Karpas-422 (cell line): ENCODE results near the gene NRXN3. TPM values are rescaled to one million over a fixed set of nuclear protein-coding genes. Genes with fewer than 3 reads are reported as not detected.

Experiments used
- DNase-seq: peaks from one replicate; pipeline ENCODE4 v3.0.0-alpha.2; 2015
- H2AFZ ChIP-seq: fragments of 200-600 bp; sonication (generic); 2 replicates; pipeline ENCODE4 v1.6.1; 2014; ENCODE audit warnings: antibody characterized with exemption, low read length, mixed read lengths
- H3K27ac ChIP-seq: fragments of 200-600 bp; sonication (generic); 2 replicates; pipeline ENCODE4 v1.5.1; 2014; ENCODE audit warnings: mild to moderate bottlenecking, low read length, moderate library complexity
- H3K27me3 ChIP-seq: fragments of 200-600 bp; sonication (generic); 2 replicates; pipeline ENCODE4 v1.6.1; 2014; ENCODE audit warnings: low read length, mixed read lengths
- H3K36me3 ChIP-seq: fragments of 200-600 bp; sonication (generic); 2 replicates; pipeline ENCODE4 v1.6.1; 2014; ENCODE audit warnings: low read length, mixed read lengths; ENCODE audit not compliant: insufficient read depth
- H3K4me1 ChIP-seq: fragments of 200-600 bp; sonication (generic); 2 replicates; pipeline ENCODE4 v1.6.1; 2014; ENCODE audit warnings: mild to moderate bottlenecking, low read length, mixed read lengths
- H3K4me2 ChIP-seq: fragments of 200-600 bp; sonication (generic); 2 replicates; pipeline ENCODE4 v1.6.1; 2014; ENCODE audit warnings: low read length, low read depth, mild to moderate bottlenecking; ENCODE audit not compliant: poor library complexity, severe bottlenecking
- H3K4me3 ChIP-seq: fragments of 200-600 bp; sonication (generic); 2 replicates; pipeline ENCODE4 v1.5.1; 2014; ENCODE audit warnings: mild to moderate bottlenecking, antibody characterized with exemption, low read length, mixed read lengths
- H3K79me2 ChIP-seq: fragments of 200-600 bp; sonication (generic); 2 replicates; pipeline ENCODE4 v1.6.1; 2014; ENCODE audit warnings: mild to moderate bottlenecking, low read length, mixed read lengths
- H3K9ac ChIP-seq: fragments of 200-600 bp; sonication (generic); 2 replicates; pipeline ENCODE4 v1.6.0; 2014; ENCODE audit warnings: low read length
- H3K9me2 ChIP-seq: fragments of 200-600 bp; sonication (generic), shearing (Covaris generic); replicated peaks from 2 replicates; pipeline ENCODE4 v1.6.0; 2014; ENCODE audit warnings: mild to moderate bottlenecking, low read length, moderate library complexity; ENCODE audit not compliant: insufficient read depth
- H3K9me3 ChIP-seq: fragments of 300-700, 200-600 bp; sonication (generic); 2 replicates; pipeline ENCODE4 v1.6.1; 2014; ENCODE audit warnings: low read length, mixed read lengths
- H4K20me1 ChIP-seq: fragments of 200-600 bp; sonication (generic); 2 replicates; pipeline ENCODE4 v1.6.1; 2014; ENCODE audit warnings: mild to moderate bottlenecking, antibody characterized with exemption, low read length, low read depth; ENCODE audit not compliant: insufficient read depth
- total RNA-seq: library from RNA; depleted of rRNA; stranded (reverse); fragments of >200 nt; shearing (Covaris generic); gene quantifications from 2 replicates; pipeline ENCODE4 v1.2.3, GENCODE V29; 2014; ENCODE audit warnings: low replicate concordance

The NRXN3 gene
- total RNA-seq, 1 experiment from 2014 or later, result not detected

DNA sequence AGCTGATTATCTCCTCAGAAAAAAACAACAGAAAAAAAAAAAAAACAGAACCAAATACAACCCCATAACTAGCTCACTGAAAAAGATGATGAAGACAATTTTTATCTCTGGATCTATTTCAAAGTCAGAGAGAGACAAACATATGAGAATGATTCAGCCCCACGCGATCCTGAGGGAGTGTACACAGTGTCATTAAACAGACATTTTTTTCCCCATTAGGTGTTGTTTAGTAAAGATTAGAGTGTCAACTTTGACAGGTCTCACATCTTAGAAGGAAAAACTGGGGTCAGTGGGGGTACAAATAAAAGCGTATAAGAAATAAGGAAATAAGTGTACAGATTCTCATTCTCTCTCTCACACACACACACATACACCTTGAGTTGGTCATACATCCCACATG lies 635.4 kb downstream of the NRXN3 start:
- Histone ChIP-seq H3K4me1 (no peaks in the 10 kb centered on the region), H3K4me3 (no peak overlapping the region), H3K4me2 (no peak overlapping the region), H2AFZ (no peak overlapping the region), H3K9me3 (no peaks in the 10 kb centered on the region), H3K27ac (no peak overlapping the region), H3K27me3 (no peaks in the 10 kb centered on the region), H3K9ac (no peak overlapping the region), H4K20me1 (no peaks in the 10 kb centered on the region), H3K79me2 (no peaks in the 10 kb centered on the region), H3K9me2 (no peaks in the 10 kb centered on the region), H3K36me3 (no peaks in the 10 kb centered on the region)
- DNase-seq, result no peak

DNA sequence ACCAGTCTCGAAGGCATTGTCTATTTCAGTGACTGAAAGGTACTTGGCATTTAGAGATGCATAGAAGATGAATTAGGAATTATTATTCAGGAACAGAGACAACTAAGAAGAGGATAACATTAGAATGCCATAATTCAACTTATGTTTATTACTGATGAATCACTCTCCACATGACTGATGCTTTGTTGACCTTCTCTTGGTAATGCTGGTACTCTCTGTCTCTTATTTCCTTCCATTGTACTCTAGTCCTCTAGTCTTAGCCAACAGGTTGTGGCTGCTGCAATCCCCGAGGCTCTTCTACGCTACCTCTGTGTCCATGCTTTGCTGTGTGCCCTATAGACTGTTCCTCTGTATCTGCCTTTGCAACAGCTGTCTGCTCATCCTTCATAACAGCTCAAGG lies 652.9 kb downstream of the NRXN3 start:
- Histone ChIP-seq H3K36me3 (no peaks in the 10 kb centered on the region), H4K20me1 (no peaks in the 10 kb centered on the region), H3K4me1 (no peaks in the 10 kb centered on the region), H3K9me3 (no peaks in the 10 kb centered on the region), H3K4me3 (no peak overlapping the region), H3K27me3 (no peaks in the 10 kb centered on the region), H3K9me2 (no peaks in the 10 kb centered on the region), H3K4me2 (no peak overlapping the region), H3K27ac (no peak overlapping the region), H3K79me2 (no peaks in the 10 kb centered on the region), H3K9ac (no peak overlapping the region), H2AFZ (no peak overlapping the region)
- DNase-seq, result no peak

DNA sequence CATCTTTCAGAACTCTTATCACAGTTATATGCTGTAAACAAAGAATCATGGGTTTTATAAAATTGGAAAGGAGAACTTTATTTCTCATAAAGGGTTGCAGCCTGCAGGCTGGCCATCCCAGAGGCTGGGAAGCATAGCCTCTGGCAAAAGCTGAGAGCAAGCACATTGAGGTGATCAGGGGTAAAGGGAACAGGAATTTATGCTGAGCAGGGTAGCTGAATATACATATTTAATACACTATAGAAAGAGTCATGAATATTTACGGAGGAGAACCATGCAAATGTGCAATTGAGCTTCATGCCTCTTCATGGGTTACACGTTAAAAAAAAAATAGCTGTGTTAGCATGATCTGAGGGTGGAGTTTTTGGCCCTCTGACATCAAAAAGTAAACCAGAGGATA lies 653.3 kb downstream of the NRXN3 start:
- Histone ChIP-seq H3K9me2 (no peaks in the 10 kb centered on the region), H3K9me3 (no peaks in the 10 kb centered on the region), H3K36me3 (no peaks in the 10 kb centered on the region), H3K9ac (no peak overlapping the region), H3K4me1 (no peaks in the 10 kb centered on the region), H3K4me2 (no peak overlapping the region), H3K79me2 (no peaks in the 10 kb centered on the region), H3K27me3 (no peaks in the 10 kb centered on the region), H3K27ac (no peak overlapping the region), H4K20me1 (no peaks in the 10 kb centered on the region), H2AFZ (no peak overlapping the region), H3K4me3 (no peak overlapping the region)
- no peak for DNase-seq

DNA sequence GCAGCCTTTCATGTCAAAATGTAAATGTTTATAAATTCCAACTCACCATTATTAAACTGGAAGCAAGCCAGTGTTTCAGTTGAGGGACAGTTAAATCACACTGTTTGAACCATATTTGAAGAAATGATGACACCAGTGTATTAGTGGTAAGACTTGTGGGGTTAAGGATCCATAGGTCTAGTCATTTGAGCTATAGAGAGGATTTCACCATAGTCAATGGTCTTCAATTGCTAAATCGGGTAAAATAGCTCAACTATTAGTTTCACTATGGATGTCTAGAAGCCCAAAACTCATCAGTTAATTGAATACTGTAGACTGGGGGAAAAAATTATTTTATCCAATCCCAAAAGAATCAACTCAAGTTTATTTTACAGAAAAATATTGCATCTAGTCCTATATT lies 659.1 kb downstream of the NRXN3 start:
- H3K79me2 ChIP-seq, result no peaks in the 10 kb centered on the region
- no peaks in the 10 kb centered on the region for H4K20me1 ChIP-seq
- H3K9ac ChIP-seq, result no peak overlapping the region
- no peak overlapping the region for H3K27ac ChIP-seq
- H3K4me3 ChIP-seq, result no peak overlapping the region
- H2AFZ ChIP-seq, result no peak overlapping the region
- H3K36me3 ChIP-seq, result no peaks in the 10 kb centered on the region
- no peak overlapping the region for H3K4me2 ChIP-seq
- no peaks in the 10 kb centered on the region for H3K9me2 ChIP-seq
- H3K9me3 ChIP-seq, result no peaks in the 10 kb centered on the region
- H3K4me1 ChIP-seq, result no peaks in the 10 kb centered on the region
- no peaks in the 10 kb centered on the region for H3K27me3 ChIP-seq
- no peak for DNase-seq

DNA sequence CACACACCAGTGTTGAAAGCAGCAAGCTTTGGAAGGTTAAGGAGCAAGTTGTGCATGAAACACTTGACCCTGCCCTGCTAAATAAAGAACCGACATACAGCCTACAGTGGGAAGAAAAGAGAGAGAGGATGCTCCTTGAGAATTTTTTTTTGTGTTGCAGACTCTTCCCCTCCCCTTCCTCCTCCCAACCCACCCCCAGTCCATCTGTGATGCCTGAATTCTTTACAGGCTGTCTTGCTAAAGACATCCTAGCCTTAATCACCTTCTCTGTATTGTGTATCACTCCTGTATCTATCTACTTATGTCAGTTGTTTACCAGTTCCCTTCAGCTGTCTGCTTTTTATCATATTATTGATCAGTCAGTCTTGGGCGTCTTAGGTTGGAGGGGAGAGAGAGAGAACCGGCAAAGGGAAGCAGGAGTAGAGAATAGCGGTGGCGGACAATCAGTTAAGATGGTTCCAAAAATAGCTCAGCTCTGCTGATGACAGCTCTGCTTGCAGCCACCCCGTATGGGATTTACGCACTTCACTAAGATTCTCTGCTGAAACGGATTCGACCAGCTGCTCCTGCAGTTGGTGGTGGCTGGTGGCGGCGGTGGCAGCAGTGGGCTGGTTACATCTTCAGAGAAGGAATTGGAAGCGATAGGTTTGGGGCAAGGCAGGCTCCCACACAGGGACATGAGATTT lies 664.7 kb downstream of the NRXN3 start:
- no peaks in the 10 kb centered on the region for H3K27me3 ChIP-seq
- no peaks in the 10 kb centered on the region for H3K9me3 ChIP-seq
- H4K20me1 ChIP-seq, result no peaks in the 10 kb centered on the region
- H3K9me2 ChIP-seq, result no peaks in the 10 kb centered on the region
- no peak overlapping the region for H3K4me3 ChIP-seq
- peak; percentile 21 for DNase-seq
- no peaks in the 10 kb centered on the region for H3K4me1 ChIP-seq
- H3K27ac ChIP-seq, result no peak overlapping the region
- no peaks in the 10 kb centered on the region for H3K79me2 ChIP-seq
- H3K9ac ChIP-seq, result no peak overlapping the region
- no peak overlapping the region for H3K4me2 ChIP-seq
- no peaks in the 10 kb centered on the region for H3K36me3 ChIP-seq
- no peak overlapping the region for H2AFZ ChIP-seq

DNA sequence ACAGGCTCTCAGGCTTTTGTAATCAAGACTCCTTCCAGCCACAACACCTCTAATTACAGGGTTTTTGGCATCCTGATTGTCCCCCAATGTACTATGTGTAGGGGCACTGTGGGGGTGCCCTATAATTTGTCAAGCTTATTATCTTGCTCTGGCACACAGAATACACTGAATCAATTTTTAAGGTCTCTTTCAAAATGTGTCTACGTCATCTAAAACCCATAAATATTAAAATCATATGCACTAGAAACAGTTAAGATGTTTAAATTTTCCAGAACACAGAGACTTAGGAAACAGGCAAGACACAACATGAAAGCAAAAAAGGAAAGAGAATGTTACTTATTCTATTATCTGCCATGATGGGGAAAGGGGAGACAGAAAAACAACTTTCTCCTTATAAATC lies 665.7 kb downstream of the NRXN3 start:
- H3K9me3 ChIP-seq, result no peaks in the 10 kb centered on the region
- H3K27me3 ChIP-seq, result no peaks in the 10 kb centered on the region
- H3K36me3 ChIP-seq, result no peaks in the 10 kb centered on the region
- H2AFZ ChIP-seq, result no peak overlapping the region
- H3K4me1 ChIP-seq, result no peaks in the 10 kb centered on the region
- no peak for DNase-seq
- H3K9me2 ChIP-seq, result no peaks in the 10 kb centered on the region
- no peaks in the 10 kb centered on the region for H3K79me2 ChIP-seq
- H3K9ac ChIP-seq, result no peak overlapping the region
- no peak overlapping the region for H3K27ac ChIP-seq
- no peak overlapping the region for H3K4me2 ChIP-seq
- H4K20me1 ChIP-seq, result no peaks in the 10 kb centered on the region
- H3K4me3 ChIP-seq, result no peak overlapping the region

DNA sequence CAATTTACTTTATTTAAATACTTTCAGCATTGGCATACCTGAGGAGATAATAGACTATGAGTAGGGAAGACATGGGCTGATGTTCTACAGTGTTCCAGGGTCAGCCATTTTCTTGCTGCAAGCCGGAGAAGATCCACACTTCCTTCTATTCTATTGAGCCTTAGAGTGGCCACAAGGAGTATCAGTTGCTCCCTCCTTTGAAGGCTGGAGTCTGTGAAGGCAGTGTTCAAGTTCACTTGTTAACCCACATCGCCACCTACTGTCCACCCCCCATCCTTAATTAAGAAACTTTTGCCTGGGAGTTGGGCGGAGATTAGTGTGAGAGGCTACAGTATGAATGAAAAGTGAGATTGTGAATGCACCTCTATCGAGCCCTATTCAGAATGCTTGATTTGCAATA lies 666.6 kb downstream of the NRXN3 start:
- no peaks in the 10 kb centered on the region for H3K4me1 ChIP-seq

DNA sequence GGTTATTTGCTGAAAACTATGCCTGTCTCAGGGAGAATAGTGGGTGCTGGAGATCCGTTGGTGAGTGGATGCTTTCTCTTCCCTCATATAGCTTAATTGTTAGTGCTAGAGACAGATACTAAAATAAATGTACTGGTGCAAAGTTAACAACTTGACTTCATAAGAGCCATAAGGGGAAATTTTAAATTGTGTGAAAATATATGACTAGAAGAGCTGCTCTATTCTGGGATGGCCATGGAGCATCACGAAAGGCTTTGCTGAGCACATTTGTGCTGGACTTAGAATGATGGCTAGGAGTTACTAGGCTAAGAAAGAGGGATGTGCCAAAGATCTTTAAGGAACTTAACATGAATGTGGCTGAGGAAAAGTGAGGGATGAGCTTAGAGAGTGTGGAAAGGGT lies 668.8 kb downstream of the NRXN3 start:
- no peaks in the 10 kb centered on the region for H3K79me2 ChIP-seq
- H2AFZ ChIP-seq, result no peak overlapping the region
- no peak overlapping the region for H3K9ac ChIP-seq
- no peaks in the 10 kb centered on the region for H3K9me2 ChIP-seq
- no peaks in the 10 kb centered on the region for H3K27me3 ChIP-seq
- H3K36me3 ChIP-seq, result no peaks in the 10 kb centered on the region
- H4K20me1 ChIP-seq, result no peaks in the 10 kb centered on the region
- H3K4me1 ChIP-seq, result no peaks in the 10 kb centered on the region
- H3K9me3 ChIP-seq, result no peaks in the 10 kb centered on the region
- no peak overlapping the region for H3K4me2 ChIP-seq
- H3K27ac ChIP-seq, result no peak overlapping the region
- H3K4me3 ChIP-seq, result no peak overlapping the region
- DNase-seq, result no peak

More for the DNA sequence above, 666.6 kb downstream of the NRXN3 start:
- Histone ChIP-seq H3K9me3 (no peaks in the 10 kb centered on the region), H3K9me2 (no peaks in the 10 kb centered on the region), H3K27me3 (no peaks in the 10 kb centered on the region), H3K36me3 (no peaks in the 10 kb centered on the region), H2AFZ (no peak overlapping the region), H4K20me1 (no peaks in the 10 kb centered on the region), H3K4me2 (no peak overlapping the region), H3K27ac (no peak overlapping the region), H3K9ac (no peak overlapping the region), H3K79me2 (no peaks in the 10 kb centered on the region), H3K4me3 (no peak overlapping the region)
- DNase-seq, result peak; percentile 91
